Esophagus muscularis mucosa (tissue), 3 donors: ENCODE results near the gene VWA3A.

Experiments
- CTCF ChIP-seq, 3 experiments: fragments of 200-600 bp in 2 of 3; fragments of 450-650 bp in 1 of 3; sonication (generic) in 2 of 3; IDR thresholded peaks; one replicate each; pipeline ENCODE4 v1.5.1; 2017 to 2019; ENCODE audit warnings: antibody characterized with exemption in 3 of 3, mild to moderate bottlenecking in 2 of 3, moderate library complexity in 1 of 3
- POLR2A ChIP-seq: fragments of 450-650 bp; IDR thresholded peaks from one replicate; pipeline ENCODE4 v1.6.1; 2017; ENCODE audit warnings: antibody characterized with exemption, moderate library complexity, mild to moderate bottlenecking, low read depth

- TF ChIP-seq CTCF (IDR thresholded peaks at IDR 0.05) = no peak
- no peak for TF ChIP-seq POLR2A
Measured at GRCh38 chr16:22189473-22190080, 97.2 kb downstream of the VWA3A start.
